Right kidney (tissue), 1 donor: ENCODE results near the gene CDK14.
"Not testable (repeated sequence)": the region's sequence is repeated elsewhere in the genome, so short reads cannot be mapped to it uniquely, and the experiment has no call there.

Source experiments
- DNase-seq: peaks from one replicate; pipeline ENCODE4 v3.0.0-alpha.2; 2016

The CDK14 gene

GRCh38 chr7:90631502-90631901 is 35.4 kb downstream of the CDK14 start:
- no peak for DNase-seq

GRCh38 chr7:90639683-90640082 is 43.6 kb downstream of the CDK14 start:
- DNase-seq = not testable (repeated sequence)

- DNase-seq = no peak
These were observed 46.9 kb downstream of the CDK14 start for GRCh38 chr7:90642978-90643377.

- no peak for DNase-seq
These were observed 49.7 kb downstream of the CDK14 start for GRCh38 chr7:90645784-90646183.

- DNase-seq = no peak
These were observed 52.0 kb downstream of the CDK14 start for GRCh38 chr7:90648107-90648506.

- DNase-seq = no peak
These were observed 52.7 kb downstream of the CDK14 start for GRCh38 chr7:90648834-90649233.

- no peak for DNase-seq
These were observed 58.8 kb downstream of the CDK14 start for GRCh38 chr7:90654718-90655427.

- DNase-seq = no peak
These were observed 59.4 kb downstream of the CDK14 start for GRCh38 chr7:90655566-90655965.

GRCh38 chr7:90657481-90657880 is 61.4 kb downstream of the CDK14 start:
- DNase-seq = no peak

- no peak for DNase-seq
These were observed 64.0 kb downstream of the CDK14 start for GRCh38 chr7:90660100-90660499.

GRCh38 chr7:90660819-90661218 is 64.7 kb downstream of the CDK14 start:
- no peak for DNase-seq

GRCh38 chr7:90661290-90662151 is 65.4 kb downstream of the CDK14 start:
- no peak for DNase-seq

GRCh38 chr7:90663176-90663575 is 67.1 kb downstream of the CDK14 start:
- DNase-seq = no peak

GRCh38 chr7:90666186-90666585 is 70.1 kb downstream of the CDK14 start:
- no peak for DNase-seq

- no peak for DNase-seq
These were observed 72.9 kb downstream of the CDK14 start for GRCh38 chr7:90668992-90669391.

GRCh38 chr7:90669492-90669891 is 73.4 kb downstream of the CDK14 start:
- DNase-seq = no peak

- no peak for DNase-seq
These were observed 75.5 kb downstream of the CDK14 start for GRCh38 chr7:90671571-90671970.

GRCh38 chr7:90672210-90672609 is 76.1 kb downstream of the CDK14 start:
- DNase-seq = no peak

- DNase-seq = no peak
These were observed 78.5 kb downstream of the CDK14 start for GRCh38 chr7:90674625-90675024.

- no peak for DNase-seq
These were observed 79.9 kb downstream of the CDK14 start for GRCh38 chr7:90675982-90676381.

GRCh38 chr7:90677486-90678404 is 81.6 kb downstream of the CDK14 start:
- no peak for DNase-seq

- DNase-seq = no peak
These were observed 82.9 kb downstream of the CDK14 start for GRCh38 chr7:90678986-90679385.

- no peak for DNase-seq
These were observed 84.4 kb downstream of the CDK14 start for GRCh38 chr7:90680484-90680883.
